Measurements from ENCODE around the gene PUS7.

DNA sequence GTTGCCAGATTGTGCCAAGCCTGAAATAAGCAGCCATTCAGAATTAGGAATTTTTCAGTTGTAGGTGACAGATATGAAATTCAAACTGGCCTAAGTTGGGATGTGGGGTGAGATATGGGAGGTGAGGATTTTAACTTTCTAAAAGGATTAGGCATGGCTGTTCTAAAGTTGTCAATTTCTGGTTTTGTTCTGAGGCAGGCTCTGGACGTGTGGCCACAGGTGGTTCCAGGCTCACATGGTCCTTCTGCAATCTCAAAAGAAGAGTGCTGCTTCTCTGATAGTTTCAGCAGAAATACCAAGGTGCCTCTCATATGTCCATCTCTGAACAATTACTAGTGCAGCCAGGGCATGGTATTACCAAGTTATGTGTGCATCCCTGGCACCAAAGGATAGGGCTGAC, 37.9 kb upstream of the PUS7 start:
- TF ChIP-seq POLR2A (IDR thresholded peaks at IDR 0.05; ENCODE audit: low read depth, low read length) (no peak), POLR2AphosphoS5 (IDR thresholded peaks at IDR 0.05; ENCODE audit: low read depth, low read length) (no peak), TAF1 (IDR thresholded peaks at IDR 0.05; ENCODE audit: borderline replicate concordance, low read depth, low read length) (no peak)

All from GM12892 (cell line).